Loucy (cell line): Measurements from ENCODE around the gene SYNE1.

Experiments used
- H2AFZ ChIP-seq: fragments of 200-600 bp; sonication (generic); 2 replicates; pipeline ENCODE4 v1.6.0; 2016; ENCODE audit warnings: antibody characterized with exemption, mild to moderate bottlenecking, low read length, moderate library complexity
- H3F3A ChIP-seq: fragments of 200-600 bp; 2 replicates; pipeline ENCODE4 v1.6.0; 2016; ENCODE audit warnings: antibody characterized with exemption, low read depth, mild to moderate bottlenecking
- H3K27me3 ChIP-seq: fragments of 200-600 bp; sonication (generic); 2 replicates; pipeline ENCODE4 v1.6.1; 2014; ENCODE audit warnings: low read length, mild to moderate bottlenecking; ENCODE audit not compliant: insufficient read depth, poor library complexity, severe bottlenecking
- H3K36me3 ChIP-seq: fragments of 200-600 bp; sonication (generic); 2 replicates; pipeline ENCODE4 v1.6.1; 2016; ENCODE audit warnings: low read length; ENCODE audit not compliant: insufficient read depth
- H3K4me1 ChIP-seq: fragments of 200-600 bp; sonication (generic); 2 replicates; pipeline ENCODE4 v1.5.1; 2014; ENCODE audit warnings: low read length, mild to moderate bottlenecking; ENCODE audit not compliant: insufficient read depth, poor library complexity, severe bottlenecking
- H3K4me2 ChIP-seq: fragments of 200-600 bp; sonication (generic); 2 replicates; pipeline ENCODE4 v1.6.0; 2014; ENCODE audit warnings: antibody characterized with exemption, low read length, low read depth, mild to moderate bottlenecking; ENCODE audit not compliant: poor library complexity, severe bottlenecking
- H3K4me3 ChIP-seq: fragments of 200-600 bp; sonication (generic); 2 replicates; pipeline ENCODE4 v1.5.1; 2014; ENCODE audit warnings: low read length, mild to moderate bottlenecking, mixed read lengths; ENCODE audit not compliant: poor library complexity, severe bottlenecking
- H3K79me2 ChIP-seq: fragments of 200-600 bp; sonication (generic); 2 replicates; pipeline ENCODE4 v1.6.1; 2014; ENCODE audit warnings: low read length; ENCODE audit not compliant: insufficient read depth
- H3K9ac ChIP-seq: fragments of 200-600 bp; sonication (generic); 2 replicates; pipeline ENCODE4 v1.6.0; 2014; ENCODE audit warnings: mild to moderate bottlenecking, low read depth, low read length, moderate library complexity; ENCODE audit not compliant: poor library complexity, severe bottlenecking
- H3K9me2 ChIP-seq: fragments of 200-600 bp; sonication (generic); replicated peaks from 2 replicates; pipeline ENCODE4 v1.6.1; 2016; ENCODE audit warnings: low read depth, low read length, mixed read lengths
- H3K9me3 ChIP-seq: fragments of 200-600 bp; sonication (generic); 2 replicates; pipeline ENCODE4 v1.6.1; 2014; ENCODE audit warnings: mild to moderate bottlenecking, antibody characterized with exemption, low read length, low read depth; ENCODE audit not compliant: insufficient read depth
- H4K20me1 ChIP-seq: fragments of 200-600 bp; sonication (generic); 2 replicates; pipeline ENCODE4 v1.6.0; 2014; ENCODE audit warnings: antibody characterized with exemption, low read length, mild to moderate bottlenecking; ENCODE audit not compliant: insufficient read depth, poor library complexity, severe bottlenecking
- CTCF ChIP-seq: fragments of 200-600 bp; sonication (generic); conservative IDR thresholded peaks from 2 replicates; pipeline ENCODE4 v1.5.1; 2014; ENCODE audit warnings: mild to moderate bottlenecking, antibody characterized with exemption, low read length
- EZH2phosphoT487 ChIP-seq: fragments of 200-600 bp; IDR thresholded peaks from 2 replicates; pipeline ENCODE4 v1.6.1; 2018; ENCODE audit warnings: antibody characterized with exemption, mild to moderate bottlenecking, moderate library complexity, borderline replicate concordance

The SYNE1 gene

GRCh38 chr6:152360034-152360433, 277.1 kb downstream of the SYNE1 start:
- no peak overlapping the region for H3K4me3 ChIP-seq
- no peaks in the 10 kb centered on the region for H3K27me3 ChIP-seq
- no peaks in the 10 kb centered on the region for H4K20me1 ChIP-seq
- no peak overlapping the region for H3K9ac ChIP-seq
- TF ChIP-seq EZH2phosphoT487 = no peak
- TF ChIP-seq CTCF = no peak
- no peaks in the 10 kb centered on the region for H3K9me2 ChIP-seq
- no peaks in the 10 kb centered on the region for H3K4me1 ChIP-seq
- no peaks in the 10 kb centered on the region for H3K9me3 ChIP-seq
- no peaks in the 10 kb centered on the region for H3K79me2 ChIP-seq
- H3K36me3 ChIP-seq = no peaks in the 10 kb centered on the region
- H3F3A ChIP-seq = no peaks in the 10 kb centered on the region
- H2AFZ ChIP-seq = no peak overlapping the region
- no peak overlapping the region for H3K4me2 ChIP-seq

- Histone ChIP-seq H3K36me3 (no peaks in the 10 kb centered on the region), H3K9me3 (no peaks in the 10 kb centered on the region), H2AFZ (no peak overlapping the region), H3K79me2 (no peaks in the 10 kb centered on the region), H3K27me3 (no peaks in the 10 kb centered on the region), H4K20me1 (no peaks in the 10 kb centered on the region), H3K9me2 (no peaks in the 10 kb centered on the region), H3K4me2 (no peak overlapping the region), H3K4me3 (no peak overlapping the region), H3K9ac (no peak overlapping the region), H3F3A (no peaks in the 10 kb centered on the region), H3K4me1 (no peaks in the 10 kb centered on the region)
- TF ChIP-seq CTCF (peak; percentile 63), EZH2phosphoT487 (no peak)
These were observed 280.5 kb downstream of the SYNE1 start for GRCh38 chr6:152356662-152357061.

- H3K9ac ChIP-seq = no peak overlapping the region
- no peaks in the 10 kb centered on the region for H3K4me1 ChIP-seq
- H2AFZ ChIP-seq = no peak overlapping the region
- H3K79me2 ChIP-seq = no peaks in the 10 kb centered on the region
- no peak overlapping the region for H3K4me2 ChIP-seq
- no peak for TF ChIP-seq CTCF
- TF ChIP-seq EZH2phosphoT487 = no peak
- no peaks in the 10 kb centered on the region for H4K20me1 ChIP-seq
- no peak overlapping the region for H3K4me3 ChIP-seq
- no peaks in the 10 kb centered on the region for H3K9me2 ChIP-seq
- no peaks in the 10 kb centered on the region for H3F3A ChIP-seq
- H3K36me3 ChIP-seq = no peaks in the 10 kb centered on the region
- H3K9me3 ChIP-seq = no peaks in the 10 kb centered on the region
- no peaks in the 10 kb centered on the region for H3K27me3 ChIP-seq
These were observed 281.1 kb downstream of the SYNE1 start for GRCh38 chr6:152356016-152356415.
